Measurements from ENCODE around the gene TTC29.
"Not testable (repeated sequence)": the region's sequence is repeated elsewhere in the genome, so short reads cannot be mapped to it uniquely, and the experiment has no call there.

TTC29 gene

GRCh38 chr4:146699910-146700309 lies 245.8 kb downstream of the TTC29 start:
- DNase-seq (ENCODE audit: low spot score), result no peak

GRCh38 chr4:146674829-146675570 lies 270.7 kb downstream of the TTC29 start:
- DNase-seq (ENCODE audit: low spot score), result no peak

- not testable (repeated sequence) for DNase-seq (ENCODE audit: low spot score)
These were observed 281.7 kb downstream of the TTC29 start for GRCh38 chr4:146663968-146664311.

GRCh38 chr4:146661367-146661766 lies 284.3 kb downstream of the TTC29 start:
- DNase-seq (ENCODE audit: low spot score), result no peak

Measured in NAMALWA (cell line).